Urothelium cell line (cell line): ENCODE results near the gene URI1.

Experiments
- DNase-seq: peaks from one replicate; pipeline ENCODE4 v3.0.0; 2011; ENCODE audit warnings: low spot score, mixed read lengths
- FAIRE-seq: peaks from 2 replicates; lab custom pipeline; 2011; peaks lifted over from hg19 to GRCh38; lab: Jason Lieb, UNC

Gene URI1

DNA sequence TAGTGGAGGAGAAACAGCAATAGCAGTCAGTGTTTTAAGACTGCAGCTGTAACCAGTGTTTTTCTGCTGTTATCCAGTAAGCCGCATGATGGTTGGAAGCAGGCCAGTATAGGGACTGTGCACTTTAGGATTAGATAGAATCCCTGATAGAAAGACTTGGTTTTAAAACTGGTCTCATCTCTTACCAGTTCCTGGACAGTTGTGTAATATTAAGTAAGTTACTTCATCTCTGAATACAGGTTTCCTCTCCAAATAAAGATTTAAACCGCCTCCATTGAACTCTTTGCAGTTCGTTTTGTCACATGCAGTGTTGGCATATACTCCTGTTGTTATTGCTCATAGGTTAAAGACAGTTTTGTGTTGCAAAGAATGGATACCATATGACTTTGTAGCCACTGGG, 25.6 kb downstream of the URI1 start:
- FAIRE-seq (no peak), DNase-seq (no peak)

DNA sequence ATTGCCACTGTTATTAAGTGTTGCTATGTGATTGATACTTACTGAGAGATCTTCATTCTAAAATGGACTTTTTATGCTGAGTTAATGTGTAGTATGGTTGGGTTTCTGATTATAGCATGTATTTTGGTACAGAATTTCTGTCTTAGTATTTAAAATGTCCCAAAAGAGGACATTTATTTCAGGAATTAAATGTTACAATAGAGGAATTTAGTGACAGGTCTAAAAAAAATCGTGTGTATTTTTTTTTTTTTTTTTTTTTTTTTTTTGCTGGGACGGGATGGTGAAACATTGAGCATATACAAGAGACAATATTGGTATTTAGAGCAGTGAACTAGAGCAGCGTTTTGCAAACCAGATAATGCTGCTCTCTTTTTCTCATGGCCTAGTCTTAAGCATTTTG, 27.9 kb downstream of the URI1 start:
- FAIRE-seq (no peak), DNase-seq (no peak)

DNA sequence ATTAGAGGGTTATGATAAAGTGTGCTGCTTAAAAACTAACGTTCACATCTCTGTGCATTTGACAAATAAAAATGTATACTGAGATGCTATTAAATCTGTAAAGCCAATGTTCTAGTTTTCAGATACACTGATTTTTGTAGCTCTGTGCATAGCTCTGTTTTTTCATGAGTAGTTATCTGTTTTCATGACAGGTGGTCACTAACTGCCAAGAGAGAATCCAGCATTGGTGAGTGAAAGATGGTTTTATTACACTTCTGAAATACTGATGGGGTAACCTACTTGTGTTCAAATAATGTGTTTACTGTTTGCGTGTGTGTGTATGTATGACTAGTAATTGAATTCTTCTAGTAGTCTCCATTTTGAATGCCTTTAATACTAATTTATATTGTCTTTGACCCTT, 29.0 kb downstream of the URI1 start:
- no peak for FAIRE-seq
- no peak for DNase-seq

DNA sequence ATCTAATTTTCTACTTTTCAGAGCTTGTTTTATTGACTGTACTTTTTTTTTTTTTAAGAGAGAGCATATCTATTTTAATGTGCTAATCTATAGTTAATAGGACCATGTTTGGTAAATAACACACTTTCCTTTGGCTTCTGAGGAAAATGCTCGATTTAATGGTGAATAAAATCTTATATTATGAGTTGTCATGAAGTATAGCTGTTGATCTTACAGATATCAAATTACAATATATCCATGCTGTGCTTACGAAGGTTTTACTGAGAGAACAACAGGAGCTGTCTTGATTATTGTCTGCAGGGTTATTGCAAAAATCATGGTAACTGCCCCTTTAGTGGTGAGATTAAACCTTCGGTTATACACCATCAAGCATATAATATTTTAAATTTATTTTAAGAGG, 29.6 kb downstream of the URI1 start:
- no peak for DNase-seq
- FAIRE-seq, result no peak

DNA sequence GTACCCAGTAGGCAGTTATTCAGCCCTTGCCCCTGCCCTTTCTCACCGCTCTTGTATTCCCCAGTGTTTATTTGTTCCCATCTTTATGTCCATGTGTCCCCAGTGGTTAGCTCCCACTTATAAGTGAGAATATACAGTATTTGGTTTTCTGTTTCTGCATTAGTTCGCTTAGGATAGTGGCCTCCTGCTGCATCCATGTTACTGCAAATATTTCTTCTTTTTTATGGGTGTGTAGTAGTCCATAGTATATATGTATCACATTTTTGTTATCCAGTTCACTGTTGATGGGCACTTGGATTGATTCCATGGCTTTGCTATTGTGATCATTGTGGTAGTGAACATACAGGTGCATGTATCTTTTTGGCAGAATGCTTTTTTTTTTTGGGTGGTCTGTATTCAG, 32.7 kb downstream of the URI1 start:
- FAIRE-seq (no peak), DNase-seq (no peak)

DNA sequence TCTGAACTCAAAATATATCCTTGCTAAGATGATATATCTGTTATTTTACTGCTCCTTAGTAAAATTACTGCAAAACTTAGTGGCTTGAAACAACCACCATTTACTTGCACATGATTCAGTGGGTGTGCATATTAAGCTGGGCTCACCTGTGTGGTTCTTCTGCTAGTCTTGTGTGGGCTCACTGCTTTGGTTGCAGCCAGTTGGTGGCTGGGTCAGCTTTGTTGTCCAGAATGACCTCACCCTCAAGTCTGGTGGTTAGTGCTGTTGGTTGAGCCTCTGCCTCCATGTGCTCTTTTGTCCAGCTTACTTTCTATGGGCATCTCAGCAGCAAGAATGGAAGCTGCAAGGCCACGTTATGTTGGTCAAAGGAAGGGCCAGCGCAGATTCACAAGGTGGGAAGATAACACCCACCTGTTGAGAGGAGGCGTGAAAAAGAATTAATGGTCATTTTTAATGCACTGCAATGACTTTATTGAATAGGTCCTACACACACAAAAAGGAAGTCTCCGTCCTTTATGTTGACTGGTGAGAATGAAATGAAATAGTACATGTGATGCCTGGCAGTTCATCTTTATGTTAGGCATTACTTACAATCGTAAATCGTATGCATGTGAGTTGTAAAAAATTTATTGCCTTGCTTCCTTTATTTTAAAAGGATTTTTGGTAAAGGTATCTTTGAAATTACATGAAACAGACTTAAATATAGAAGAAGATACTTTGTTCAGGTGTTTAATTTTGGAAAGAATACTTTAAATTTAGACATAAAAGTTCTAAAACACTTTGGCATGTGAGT, 34.3 kb downstream of the URI1 start:
- FAIRE-seq, result peak; percentile 53
- DNase-seq, result no peak

DNA sequence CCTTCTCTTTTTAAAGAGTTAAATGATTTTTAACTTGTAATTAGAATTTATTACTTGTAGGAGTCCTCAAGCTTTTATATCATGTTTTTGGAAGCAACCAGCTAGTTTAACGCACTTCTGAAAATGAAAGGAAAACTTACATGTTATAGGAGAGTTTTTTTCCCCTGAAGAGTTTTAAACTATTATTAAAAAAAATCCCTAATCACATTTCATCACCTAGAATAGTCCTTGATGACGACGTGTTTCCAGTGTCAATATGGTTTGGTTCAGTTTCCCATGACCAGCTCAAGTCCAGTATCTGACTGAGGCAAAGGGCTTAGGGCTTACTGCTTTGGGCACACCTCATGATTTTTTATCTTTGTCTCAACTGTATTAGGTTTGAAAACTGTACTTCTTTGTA, 36.0 kb downstream of the URI1 start:
- FAIRE-seq (no peak), DNase-seq (no peak)

DNA sequence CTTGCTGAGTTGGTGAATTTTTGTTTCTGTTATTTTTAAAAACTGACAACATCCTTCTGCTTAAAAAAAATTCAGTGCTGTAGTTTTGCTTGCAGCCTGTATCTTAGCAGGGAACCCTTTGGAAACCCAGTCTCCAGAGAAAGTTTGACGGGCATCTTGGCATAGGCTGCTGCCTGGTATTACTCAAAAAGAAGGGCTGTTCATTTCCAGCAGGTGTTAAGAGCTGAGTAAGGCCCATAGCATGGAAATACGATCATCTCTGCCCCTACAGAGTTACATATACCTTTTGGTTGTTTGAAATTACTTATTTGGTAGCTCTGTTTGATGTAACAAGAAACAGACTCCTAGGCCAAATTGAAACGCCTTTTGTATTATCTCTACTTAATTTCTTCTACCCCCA, 41.5 kb downstream of the URI1 start:
- DNase-seq (no peak), FAIRE-seq (no peak)

DNA sequence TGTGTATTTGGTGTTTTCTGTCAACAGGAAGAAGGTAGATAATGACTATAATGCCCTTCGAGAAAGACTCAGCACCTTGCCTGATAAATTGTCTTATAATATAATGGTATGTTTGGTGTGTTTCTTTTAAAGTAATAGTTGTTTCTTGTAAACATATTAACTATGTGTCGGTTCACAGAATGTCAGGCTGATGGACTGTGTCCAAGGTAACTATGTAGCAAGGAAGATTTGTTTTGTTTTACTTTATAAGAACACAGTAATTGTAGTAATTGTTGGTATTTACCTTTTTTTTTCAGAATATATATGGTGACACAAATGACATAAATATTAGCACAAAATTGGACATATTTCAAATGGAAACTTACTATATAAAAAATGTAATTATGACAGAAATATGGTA, 43.2 kb downstream of the URI1 start:
- DNase-seq, result no peak
- FAIRE-seq, result no peak

DNA sequence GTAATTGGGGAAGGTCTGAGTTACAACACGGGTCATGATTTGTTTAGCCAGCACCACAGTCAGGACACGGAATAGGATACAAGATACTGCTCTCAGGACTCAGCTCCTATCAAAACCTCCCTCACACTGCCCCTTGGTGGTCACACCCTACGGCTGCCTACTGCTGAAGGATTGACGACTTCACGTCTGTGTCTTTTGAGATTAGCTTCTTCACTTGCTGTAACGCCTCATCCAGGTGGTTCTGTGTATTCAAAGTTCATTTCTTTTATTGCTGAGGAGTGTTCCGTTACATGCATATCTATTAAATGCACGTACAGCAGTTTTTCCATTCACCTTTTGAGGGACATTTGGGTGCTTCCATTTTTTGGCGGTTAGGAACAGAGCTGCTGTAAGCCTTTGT, 46.3 kb downstream of the URI1 start:
- FAIRE-seq (no peak), DNase-seq (no peak)

DNA sequence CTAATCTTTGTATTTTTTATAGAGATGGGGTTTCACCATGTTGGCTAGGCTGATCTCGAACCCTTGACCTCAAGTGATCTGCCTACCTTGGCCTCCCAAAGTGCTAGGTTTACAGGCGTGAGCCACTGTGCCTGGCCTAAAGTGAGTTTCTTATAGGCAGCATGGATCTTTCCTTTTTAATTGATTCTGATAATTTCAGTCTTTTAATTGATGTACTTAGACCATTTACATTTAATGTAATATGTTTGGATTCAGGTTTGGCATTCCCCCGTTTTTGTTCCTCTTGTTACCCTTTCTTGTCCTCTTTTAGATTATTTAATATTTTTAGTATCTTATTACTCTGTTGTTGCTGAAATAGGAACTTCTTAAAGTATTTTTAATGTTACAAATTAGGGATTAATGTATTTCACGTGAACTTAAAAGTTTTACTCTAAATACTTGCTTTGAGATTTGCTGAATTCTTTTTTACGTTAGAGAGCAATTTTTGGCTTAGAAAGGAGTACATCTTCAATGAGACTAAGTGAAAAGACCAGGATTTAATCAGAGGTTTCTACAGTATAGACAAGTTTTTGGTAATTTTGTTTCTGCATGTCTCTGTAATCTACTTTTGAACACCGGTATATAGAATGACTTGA, 50.3 kb downstream of the URI1 start:
- DNase-seq (no peak), FAIRE-seq (no peak)

DNA sequence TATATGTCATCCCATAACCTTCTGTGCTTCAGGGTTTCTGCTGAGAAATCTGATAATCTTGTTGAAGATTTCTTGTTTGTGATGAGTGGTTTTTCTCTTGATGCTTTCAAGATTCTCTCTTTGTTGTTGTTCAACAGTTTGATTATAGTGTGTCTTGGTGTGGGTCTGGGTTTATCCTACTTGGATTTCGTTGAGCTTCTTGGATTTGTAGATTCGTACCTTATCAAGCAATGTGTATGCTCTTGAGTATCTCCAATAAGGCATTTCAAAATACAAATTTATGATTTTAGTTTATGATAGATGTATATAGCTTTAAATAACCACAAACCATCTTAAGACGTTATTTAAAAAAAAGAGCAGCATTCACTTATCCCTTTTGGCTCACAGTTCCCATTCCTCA, 57.5 kb downstream of the URI1 start:
- no peak for FAIRE-seq
- DNase-seq, result no peak

DNA sequence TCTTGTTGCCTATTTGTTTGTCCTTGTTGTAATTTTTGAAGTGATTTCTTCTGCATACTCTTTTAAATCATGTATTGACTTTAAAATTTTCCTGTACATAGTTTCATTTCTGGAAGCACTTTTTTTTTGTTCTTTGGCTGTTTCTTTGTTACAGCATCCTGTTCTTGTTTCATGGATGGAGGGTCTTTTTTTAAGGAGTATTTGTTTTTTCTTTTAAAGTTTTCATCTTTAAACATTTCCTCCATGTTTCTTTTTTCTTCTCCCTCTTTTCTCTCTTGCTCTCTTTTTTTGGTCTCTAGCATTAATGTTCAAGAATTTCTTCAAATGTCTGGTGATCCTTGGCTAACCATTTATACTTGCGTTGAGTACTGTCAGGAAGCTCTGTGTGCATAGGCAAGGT, 58.8 kb downstream of the URI1 start:
- DNase-seq (no peak), FAIRE-seq (no peak)

DNA sequence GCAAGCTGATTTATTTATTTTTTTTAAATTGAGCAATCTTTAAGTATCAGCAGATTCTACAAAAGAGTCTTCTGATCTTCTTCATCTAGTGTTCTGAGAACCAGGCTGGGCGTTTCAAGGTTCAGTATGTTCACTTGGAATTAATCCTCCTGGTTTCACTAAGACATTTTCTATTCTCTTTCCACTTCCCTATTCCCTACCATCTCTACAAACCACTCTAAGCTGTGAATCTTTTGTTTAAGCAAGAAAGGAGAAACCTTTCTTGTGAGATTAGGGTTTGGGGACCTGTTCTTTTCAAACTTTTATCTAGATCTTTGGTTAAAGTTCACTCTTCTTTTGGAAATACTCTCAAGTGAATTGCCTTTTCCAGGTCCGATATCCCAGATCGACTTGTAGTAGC, 59.3 kb downstream of the URI1 start:
- DNase-seq (no peak), FAIRE-seq (no peak)

DNA sequence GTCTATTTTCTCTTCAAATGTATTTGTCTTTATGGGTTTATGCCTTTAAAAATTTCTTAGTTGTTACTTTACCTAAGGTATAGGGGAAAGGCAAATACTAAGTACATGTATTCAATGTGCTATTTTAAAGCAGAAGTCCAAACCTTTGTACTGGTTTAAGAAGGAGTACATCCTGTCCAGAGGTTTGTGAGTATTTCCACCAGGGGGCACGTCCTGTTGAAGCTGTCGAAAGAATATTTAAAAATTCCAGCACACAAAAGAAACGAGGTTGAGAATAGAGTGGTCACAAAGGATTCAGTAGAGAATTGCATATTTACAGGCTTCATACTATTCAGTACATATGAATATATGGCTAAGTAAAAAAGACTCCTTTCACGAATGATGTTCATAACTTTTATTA, 59.8 kb downstream of the URI1 start:
- no peak for FAIRE-seq
- DNase-seq, result peak; percentile 6

DNA sequence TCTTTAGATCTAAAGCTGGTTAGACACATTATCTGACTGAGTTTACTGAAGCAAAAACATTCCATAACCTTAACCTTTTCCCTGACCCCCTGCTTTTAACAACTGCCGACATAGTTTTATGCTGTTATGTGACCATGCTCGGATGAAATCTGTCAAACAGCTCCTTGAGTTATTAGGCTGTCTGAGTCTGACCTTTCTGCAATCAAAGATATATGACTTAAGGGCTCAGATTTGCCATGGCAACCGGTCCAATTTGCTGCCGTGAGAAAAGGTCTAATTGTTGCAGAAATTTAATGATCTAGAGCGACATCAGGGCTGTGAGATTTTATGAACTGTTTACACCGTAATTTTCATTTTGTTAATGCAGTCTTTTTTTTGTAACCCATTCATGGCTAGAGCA, 61.8 kb downstream of the URI1 start:
- FAIRE-seq, result no peak
- no peak for DNase-seq

DNA sequence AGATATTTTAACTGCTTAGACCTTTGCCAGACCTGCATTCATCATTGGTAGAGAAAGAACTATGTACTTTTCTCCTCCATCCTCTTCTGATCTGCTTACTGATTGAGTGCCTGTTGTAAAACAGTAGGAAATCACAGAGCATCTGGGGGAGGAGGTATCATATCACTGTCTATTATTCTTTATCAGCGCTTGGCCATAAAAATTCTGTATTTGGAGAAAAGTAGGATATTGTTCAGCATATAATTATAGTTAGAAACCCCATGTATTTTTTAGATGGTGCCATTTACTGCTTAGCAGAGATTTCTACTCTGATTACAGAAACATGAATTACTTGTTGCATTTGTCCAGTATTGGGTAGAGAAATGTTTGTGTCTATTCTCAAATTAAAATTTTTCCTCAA, 62.4 kb downstream of the URI1 start:
- no peak for DNase-seq
- FAIRE-seq, result no peak

DNA sequence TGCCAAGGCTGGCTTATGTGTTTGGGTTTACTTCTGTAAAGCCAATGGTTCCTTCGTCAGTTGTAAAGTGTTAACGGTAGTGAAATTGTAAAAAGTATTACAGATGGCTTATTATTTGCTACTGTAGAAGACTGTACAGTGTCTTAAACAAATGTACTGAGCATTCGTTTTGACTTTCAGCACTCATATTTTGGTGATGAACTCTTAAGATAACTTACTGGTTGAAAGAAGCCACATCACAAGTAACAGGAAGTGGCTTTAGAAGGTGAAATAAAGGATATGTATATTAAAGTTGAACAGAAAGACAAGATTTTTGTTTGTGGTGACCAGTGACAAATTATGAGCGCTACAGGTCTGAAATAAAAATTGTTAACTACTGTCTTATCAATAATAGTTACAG, 64.2 kb downstream of the URI1 start:
- FAIRE-seq (no peak), DNase-seq (no peak)

DNA sequence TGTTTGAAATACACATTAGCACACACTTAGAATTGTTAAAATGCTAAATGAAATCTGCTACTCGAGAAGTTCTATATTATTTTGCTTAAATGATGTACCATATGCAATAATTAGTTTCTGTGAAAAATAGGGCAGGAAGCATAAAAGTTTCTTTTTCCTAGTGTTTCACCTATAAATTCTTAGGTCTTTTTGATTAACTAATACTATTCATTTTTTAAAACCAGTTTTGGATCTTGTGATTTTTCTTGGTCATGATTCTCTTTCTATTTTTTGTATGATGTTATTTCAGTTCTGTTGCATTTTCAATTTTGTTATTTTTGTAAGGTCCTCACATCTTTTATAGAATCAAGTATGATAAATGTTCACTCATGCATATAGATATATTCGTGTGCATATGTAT, 66.1 kb downstream of the URI1 start:
- DNase-seq (no peak), FAIRE-seq (no peak)

DNA sequence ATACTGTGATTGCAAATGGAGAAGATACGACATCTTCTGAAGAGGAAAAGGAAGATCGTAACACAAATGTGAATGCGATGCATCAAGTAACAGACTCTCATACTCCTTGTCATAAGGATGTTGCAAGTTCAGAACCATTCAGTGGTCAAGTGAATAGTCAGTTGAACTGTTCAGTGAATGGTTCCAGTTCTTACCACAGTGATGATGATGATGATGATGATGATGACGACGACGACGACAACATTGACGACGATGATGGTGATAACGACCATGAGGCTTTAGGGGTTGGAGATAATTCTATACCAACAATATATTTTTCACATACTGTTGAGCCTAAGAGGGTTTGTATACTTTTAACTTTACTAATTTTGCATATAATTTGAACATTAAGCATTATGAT, 67.0 kb downstream of the URI1 start:
- FAIRE-seq (peak; percentile 92), DNase-seq (no peak)

DNA sequence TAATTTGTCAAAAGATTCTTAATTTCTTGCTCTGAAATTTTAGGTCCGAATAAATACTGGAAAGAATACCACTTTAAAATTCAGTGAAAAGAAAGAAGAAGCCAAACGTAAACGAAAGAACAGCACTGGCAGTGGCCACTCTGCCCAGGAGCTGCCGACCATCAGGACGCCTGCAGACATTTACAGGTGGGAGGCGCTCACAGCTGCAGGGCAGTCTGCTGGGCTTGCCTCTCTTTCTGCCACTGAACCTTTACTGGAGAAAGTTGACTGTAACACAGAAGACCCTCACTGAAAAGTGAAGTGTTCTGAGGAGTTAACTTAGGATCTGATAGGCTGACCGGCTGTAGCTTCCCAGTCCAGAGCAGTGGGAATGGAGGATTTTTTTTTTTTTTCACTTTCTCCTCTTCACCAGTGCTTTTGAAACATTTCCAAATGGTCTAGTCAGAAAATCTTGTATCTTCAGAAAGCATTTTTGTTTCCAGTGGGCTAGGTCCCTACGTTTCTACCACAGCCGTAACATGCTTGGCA, 69.1 kb downstream of the URI1 start:
- FAIRE-seq (no peak), DNase-seq (no peak)

DNA sequence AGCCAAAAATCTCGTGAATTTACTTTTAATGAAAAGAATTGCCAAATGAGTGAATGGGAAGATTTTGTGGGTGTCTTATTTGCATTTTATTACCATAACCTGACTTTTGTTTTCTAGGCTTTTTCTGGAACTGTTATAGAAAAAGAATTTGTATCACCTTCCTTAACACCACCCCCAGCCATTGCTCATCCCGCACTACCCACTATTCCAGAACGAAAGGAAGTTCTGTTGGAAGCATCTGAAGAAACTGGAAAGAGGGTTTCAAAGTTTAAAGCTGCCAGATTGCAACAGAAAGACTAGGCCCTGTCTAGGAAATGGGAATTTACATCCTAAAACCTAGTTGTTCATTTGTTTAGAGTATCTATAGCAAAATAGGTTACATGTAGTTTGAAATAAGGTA, 72.7 kb downstream of the URI1 start:
- no peak for FAIRE-seq
- DNase-seq, result no peak

DNA sequence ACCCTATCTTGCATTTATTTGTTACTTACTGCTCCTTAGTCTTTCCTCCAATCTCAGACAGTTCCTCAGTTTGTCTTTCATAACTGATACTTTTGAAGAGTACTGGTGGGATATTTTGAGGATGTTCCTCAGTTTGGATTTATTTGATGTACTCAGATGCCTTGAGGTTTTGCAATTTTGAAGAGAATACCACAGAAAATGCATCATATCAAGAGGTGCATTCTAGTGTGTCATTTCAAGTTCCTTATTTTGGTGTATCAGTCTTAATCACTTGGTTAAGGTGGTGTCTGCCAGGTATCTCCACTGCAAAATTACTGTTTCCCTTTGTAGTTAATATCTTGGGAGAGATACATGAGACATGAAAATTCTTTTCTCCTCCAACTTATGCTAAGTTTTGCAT, 75.1 kb downstream of the URI1 start:
- FAIRE-seq (no peak), DNase-seq (no peak)
